ENCODE results near the gene AURKAIP1.

DNA sequence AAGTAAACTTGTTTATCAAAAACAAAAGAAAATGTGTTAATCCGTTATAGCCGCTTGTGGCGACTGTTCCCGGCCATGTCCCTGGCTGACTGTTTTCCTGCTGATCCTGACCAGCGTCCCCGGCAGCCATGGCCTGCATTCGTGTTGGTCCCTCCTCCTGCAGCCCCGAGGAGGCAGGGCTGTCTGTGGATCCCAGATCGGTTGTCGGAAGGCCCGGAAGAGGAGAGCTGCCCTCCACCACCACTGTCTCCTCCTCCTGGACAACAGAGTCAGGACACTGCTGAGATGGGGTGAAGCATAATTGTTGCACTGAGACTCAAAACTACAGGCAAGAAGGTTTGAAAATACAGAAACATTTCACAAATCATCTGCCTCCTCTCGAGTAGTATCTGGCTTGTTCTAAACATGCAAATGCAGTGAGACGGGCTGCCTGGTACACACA lies 13.0 kb downstream of the AURKAIP1 start:
- TF ChIP-seq, protein P1, sequence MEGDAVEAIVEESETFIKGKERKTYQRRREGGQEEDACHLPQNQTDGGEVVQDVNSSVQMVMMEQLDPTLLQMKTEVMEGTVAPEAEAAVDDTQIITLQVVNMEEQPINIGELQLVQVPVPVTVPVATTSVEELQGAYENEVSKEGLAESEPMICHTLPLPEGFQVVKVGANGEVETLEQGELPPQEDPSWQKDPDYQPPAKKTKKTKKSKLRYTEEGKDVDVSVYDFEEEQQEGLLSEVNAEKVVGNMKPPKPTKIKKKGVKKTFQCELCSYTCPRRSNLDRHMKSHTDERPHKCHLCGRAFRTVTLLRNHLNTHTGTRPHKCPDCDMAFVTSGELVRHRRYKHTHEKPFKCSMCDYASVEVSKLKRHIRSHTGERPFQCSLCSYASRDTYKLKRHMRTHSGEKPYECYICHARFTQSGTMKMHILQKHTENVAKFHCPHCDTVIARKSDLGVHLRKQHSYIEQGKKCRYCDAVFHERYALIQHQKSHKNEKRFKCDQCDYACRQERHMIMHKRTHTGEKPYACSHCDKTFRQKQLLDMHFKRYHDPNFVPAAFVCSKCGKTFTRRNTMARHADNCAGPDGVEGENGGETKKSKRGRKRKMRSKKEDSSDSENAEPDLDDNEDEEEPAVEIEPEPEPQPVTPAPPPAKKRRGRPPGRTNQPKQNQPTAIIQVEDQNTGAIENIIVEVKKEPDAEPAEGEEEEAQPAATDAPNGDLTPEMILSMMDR (IDR thresholded peaks at IDR 0.05; ENCODE audit: borderline replicate concordance, extremely low read depth, low read length, poor library complexity, severe bottlenecking), result no peak
- TF ChIP-seq EZH2 (IDR thresholded peaks at IDR 0.05; ENCODE audit: borderline replicate concordance, low read depth, low read length, severe bottlenecking), result no peak
